ENCODE measurements around the gene FAM170B.

- TF ChIP-seq EZH2 (IDR thresholded peaks at IDR 0.05; ENCODE audit: insufficient read depth, poor library complexity, severe bottlenecking) (no peak), EZH2phosphoT487 (IDR thresholded peaks at IDR 0.05; ENCODE audit: insufficient read depth, low read depth) (no peak)
Observed at GRCh38 chr10:49152663-49153062, 18.8 kb upstream of the FAM170B start.
